Body of pancreas (tissue), 4 donors: ENCODE data around the gene FAM170B.

ENCODE experiments used
- POLR2A ChIP-seq, 3 donors: fragments of 450-650 bp; IDR thresholded peaks; one replicate each; pipeline ENCODE4 v1.6.1; 2016; ENCODE audit warnings: antibody characterized with exemption in 3 of 3, mild to moderate bottlenecking in 2 of 3
- TF ChIP-seq, protein P1 (sequence below), 7 experiments: fragments of 450-650 bp in 4 of 7; fragments of 200-600 bp in 3 of 7; sonication (generic) in 3 of 7; IDR thresholded peaks; one replicate each; pipeline ENCODE4 v1.5.1; 2016 to 2019; ENCODE audit warnings: antibody characterized with exemption in 7 of 7

DNA sequence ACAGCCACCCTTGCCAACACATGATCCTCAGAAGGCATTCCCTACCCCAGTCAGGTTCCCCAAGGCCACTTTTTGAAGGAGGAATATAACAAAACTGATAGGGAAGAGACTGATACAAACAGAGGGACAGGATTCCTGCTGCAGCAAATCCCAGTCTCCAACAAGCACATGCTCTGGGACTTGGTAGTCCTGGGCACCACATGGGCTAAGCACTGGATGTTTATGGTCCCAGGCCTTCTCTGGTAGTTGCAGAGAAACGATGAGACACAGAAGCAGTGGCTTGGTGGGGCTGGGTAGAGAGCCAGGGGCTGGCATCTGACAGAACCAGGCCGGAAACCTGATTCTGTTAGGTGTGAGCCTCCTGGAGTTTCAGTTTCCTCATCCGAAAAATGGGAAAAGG lies 21.7 kb downstream of the FAM170B start:
- TF ChIP-seq, protein P1, sequence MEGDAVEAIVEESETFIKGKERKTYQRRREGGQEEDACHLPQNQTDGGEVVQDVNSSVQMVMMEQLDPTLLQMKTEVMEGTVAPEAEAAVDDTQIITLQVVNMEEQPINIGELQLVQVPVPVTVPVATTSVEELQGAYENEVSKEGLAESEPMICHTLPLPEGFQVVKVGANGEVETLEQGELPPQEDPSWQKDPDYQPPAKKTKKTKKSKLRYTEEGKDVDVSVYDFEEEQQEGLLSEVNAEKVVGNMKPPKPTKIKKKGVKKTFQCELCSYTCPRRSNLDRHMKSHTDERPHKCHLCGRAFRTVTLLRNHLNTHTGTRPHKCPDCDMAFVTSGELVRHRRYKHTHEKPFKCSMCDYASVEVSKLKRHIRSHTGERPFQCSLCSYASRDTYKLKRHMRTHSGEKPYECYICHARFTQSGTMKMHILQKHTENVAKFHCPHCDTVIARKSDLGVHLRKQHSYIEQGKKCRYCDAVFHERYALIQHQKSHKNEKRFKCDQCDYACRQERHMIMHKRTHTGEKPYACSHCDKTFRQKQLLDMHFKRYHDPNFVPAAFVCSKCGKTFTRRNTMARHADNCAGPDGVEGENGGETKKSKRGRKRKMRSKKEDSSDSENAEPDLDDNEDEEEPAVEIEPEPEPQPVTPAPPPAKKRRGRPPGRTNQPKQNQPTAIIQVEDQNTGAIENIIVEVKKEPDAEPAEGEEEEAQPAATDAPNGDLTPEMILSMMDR (IDR thresholded peaks at IDR 0.05), result no peak
- TF ChIP-seq POLR2A (IDR thresholded peaks at IDR 0.05), result no peak
